ENCODE results near the gene ARL5A. TPM values are rescaled to one million over a fixed set of nuclear protein-coding genes. Genes with fewer than 3 reads are reported as not detected.

ARL5A gene
- total and polyA plus RNA-seq, 2 of the 4 experiments (the other 2 are of a cell fraction), result 22.3 to 45.5 TPM

DNA sequence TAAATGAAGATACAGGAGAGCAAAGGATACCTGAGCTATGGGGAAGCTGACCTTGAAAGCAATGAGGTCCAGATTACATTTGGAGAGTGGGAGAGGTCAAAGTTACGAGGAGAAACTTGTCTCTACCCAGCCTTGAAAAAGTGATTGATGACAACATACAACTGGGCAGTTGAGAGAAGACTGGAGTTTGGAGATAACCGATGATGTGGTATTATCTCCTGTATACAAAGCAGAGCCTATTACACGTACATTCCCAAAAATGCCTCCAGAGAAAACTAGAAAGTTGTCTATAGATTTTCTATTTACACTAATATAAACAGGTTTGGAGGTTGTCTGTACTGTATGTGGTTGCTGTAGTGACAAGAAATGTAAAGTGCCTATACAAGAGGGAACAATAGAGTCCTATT is 28.3 kb downstream of the ARL5A start:
- H3K14ac ChIP-seq (replicated peaks; ENCODE audit: low read depth, low read length), result no peak overlapping the region
- DNase-seq (no peak), ATAC-seq (ENCODE audit: low read depth) (no peak)
- CTCF ChIA-PET, result no interaction called here
- no peaks in the 10 kb centered on the region; the same call in 1 of the 2 replicates for H4K20me1 ChIP-seq (ENCODE audit: insufficient read depth, low read length)
- no peak overlapping the region for H2BK15ac ChIP-seq (ENCODE audit: low read depth, low read length)
- H3K9me1 ChIP-seq (ENCODE audit: insufficient read depth, low read length), result no peaks in the 10 kb centered on the region; the same call in 1 of the 2 replicates
- H3K4me1 ChIP-seq (ENCODE audit: control insufficient read depth, insufficient read depth, low read length), result no peaks in the 10 kb centered on the region
- POLR2A ChIA-PET (ENCODE audit: unreplicated experiment), result no interaction called here
- no peak overlapping the region for H4K91ac ChIP-seq (ENCODE audit: insufficient read depth, low read depth, low read length)
- H3K79me1 ChIP-seq (ENCODE audit: low read depth in 1 of 2, low read length in 2 of 2), result no peaks in the 10 kb centered on the region; a peak in 2 of 4 replicates
- peaks cover 2% of the 10 kb centered on the region; the same call in 1 of the 2 replicates for H3K36me3 ChIP-seq (ENCODE audit: control insufficient read depth, insufficient read depth, low read length)
- H3K18ac ChIP-seq (ENCODE audit: low read depth, low read length), result no peak overlapping the region
- H2BK120ac ChIP-seq (ENCODE audit: low read depth, low read length), result no peak overlapping the region
- WGBS, 2 experiments (ENCODE audit: extremely low coverage in 2 of 2, insufficient read length in 1 of 2), result no CpG with 5 or more reads among the region's 3 CpGs
- H2BK5ac ChIP-seq (ENCODE audit: low read depth, low read length, poor library complexity, severe bottlenecking), result no peak overlapping the region
- H3K9me3 ChIP-seq (ENCODE audit: control insufficient read depth, insufficient read depth, low read length), result no peaks in the 10 kb centered on the region
- H3K27ac ChIP-seq (ENCODE audit: insufficient read depth, low read length), result no peak overlapping the region
- intact Hi-C loops (cut with micrococcal nuclease) (no loop called here), dilution Hi-C loops (cut with HindIII; ENCODE audit: low sequenced_read_pairs, unreplicated experiment) (no loop called here), in situ Hi-C loops (cut with MboI; ENCODE audit: low sequenced_read_pairs) (no loop called here)
- no peak overlapping the region for H3K4ac ChIP-seq (ENCODE audit: low read depth, low read length)
- no peak overlapping the region for H3K4me2 ChIP-seq (ENCODE audit: low read depth, low read length)
- no TSS peak for BruUV-seq (replicated peaks)
- no peak overlapping the region for H2AFZ ChIP-seq (replicated peaks; ENCODE audit: low read length, poor library complexity)
- H3K9ac ChIP-seq (ENCODE audit: low read depth, low read length), result no peak overlapping the region
- no peak overlapping the region for H3K23ac ChIP-seq (ENCODE audit: low read depth, low read length)
- no peak overlapping the region for H3K56ac ChIP-seq (ENCODE audit: extremely low read depth, insufficient read depth, low read length)
- no peak overlapping the region for H3K4me3 ChIP-seq (ENCODE audit: insufficient read depth, low read depth, low read length)
- no peak overlapping the region for H4K8ac ChIP-seq (ENCODE audit: low read depth in 2 of 2, low read length in 2 of 2)
- H2AK9ac ChIP-seq (replicated peaks; ENCODE audit: low read depth, low read length, poor library complexity), result no peak overlapping the region
- H4K5ac ChIP-seq (ENCODE audit: low read depth, low read length), result no peak overlapping the region
- TF ChIP-seq BHLHE40 (IDR thresholded peaks at IDR 0.05; ENCODE audit: low read depth, low read length) (no peak), MXI1 (IDR thresholded peaks at IDR 0.05; ENCODE audit: borderline replicate concordance, low read depth, low read length) (no peak), FOS (IDR thresholded peaks at IDR 0.05; ENCODE audit: low read depth, low read length) (no peak), RAD21 (IDR thresholded peaks at IDR 0.05; ENCODE audit: low read length) (no peak)
- H2BK20ac ChIP-seq (ENCODE audit: low read depth, low read length), result no peak overlapping the region
- no peak overlapping the region for H2AK5ac ChIP-seq (ENCODE audit: low read depth, low read length)
- no peaks in the 10 kb centered on the region for H3K27me3 ChIP-seq (ENCODE audit: control insufficient read depth, insufficient read depth, low read length)

All from IMR-90 (cell line).